Uterus (tissue), 2 donors: ENCODE measurements around the gene CCDC127.
"Not testable (repeated sequence)": the region's sequence is repeated elsewhere in the genome, so short reads cannot be mapped to it uniquely, and the experiment has no call there.

Experiments used
- POLR2A ChIP-seq, 2 donors: fragments of 450-650 bp; IDR thresholded peaks; one replicate each; pipeline ENCODE4 v1.6.1; 2016; ENCODE audit warnings: antibody characterized with exemption in 2 of 2, mild to moderate bottlenecking in 1 of 2, moderate library complexity in 1 of 2
- TF ChIP-seq, protein P1 (sequence below), 4 experiments: fragments of 200-600 bp in 2 of 4; fragments of 450-650 bp in 2 of 4; sonication (generic) in 2 of 4; IDR thresholded peaks; one replicate each; pipeline ENCODE4 v1.5.1; 2016 to 2019; ENCODE audit warnings: antibody characterized with exemption in 4 of 4, mild to moderate bottlenecking in 2 of 4, moderate library complexity in 1 of 4

DNA sequence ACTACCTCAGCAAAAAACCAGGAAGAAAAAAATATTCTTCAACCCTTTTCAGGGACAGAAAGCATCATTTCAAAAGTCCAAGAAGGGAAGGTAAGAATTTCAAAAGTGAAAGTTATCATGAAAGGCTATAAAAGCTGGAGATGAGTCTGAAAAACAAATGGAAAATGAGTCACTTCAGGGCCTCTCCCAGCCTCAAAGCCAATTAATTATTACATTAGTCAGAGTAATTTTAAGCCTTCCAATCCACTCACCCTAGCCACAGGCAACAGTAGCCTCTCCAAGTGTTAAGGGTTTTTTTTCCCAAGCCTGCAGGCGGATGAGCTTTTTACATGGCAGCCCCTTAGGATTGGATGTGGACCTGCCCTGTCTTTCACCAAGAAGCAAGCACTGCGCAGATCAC, 2.7 kb downstream of the CCDC127 start:
- TF ChIP-seq POLR2A (IDR thresholded peaks at IDR 0.05) = not testable (repeated sequence)
- TF ChIP-seq, protein P1, sequence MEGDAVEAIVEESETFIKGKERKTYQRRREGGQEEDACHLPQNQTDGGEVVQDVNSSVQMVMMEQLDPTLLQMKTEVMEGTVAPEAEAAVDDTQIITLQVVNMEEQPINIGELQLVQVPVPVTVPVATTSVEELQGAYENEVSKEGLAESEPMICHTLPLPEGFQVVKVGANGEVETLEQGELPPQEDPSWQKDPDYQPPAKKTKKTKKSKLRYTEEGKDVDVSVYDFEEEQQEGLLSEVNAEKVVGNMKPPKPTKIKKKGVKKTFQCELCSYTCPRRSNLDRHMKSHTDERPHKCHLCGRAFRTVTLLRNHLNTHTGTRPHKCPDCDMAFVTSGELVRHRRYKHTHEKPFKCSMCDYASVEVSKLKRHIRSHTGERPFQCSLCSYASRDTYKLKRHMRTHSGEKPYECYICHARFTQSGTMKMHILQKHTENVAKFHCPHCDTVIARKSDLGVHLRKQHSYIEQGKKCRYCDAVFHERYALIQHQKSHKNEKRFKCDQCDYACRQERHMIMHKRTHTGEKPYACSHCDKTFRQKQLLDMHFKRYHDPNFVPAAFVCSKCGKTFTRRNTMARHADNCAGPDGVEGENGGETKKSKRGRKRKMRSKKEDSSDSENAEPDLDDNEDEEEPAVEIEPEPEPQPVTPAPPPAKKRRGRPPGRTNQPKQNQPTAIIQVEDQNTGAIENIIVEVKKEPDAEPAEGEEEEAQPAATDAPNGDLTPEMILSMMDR (IDR thresholded peaks at IDR 0.05) = not testable (repeated sequence)
